Colon (tissue), 2 donors: ENCODE data around the gene ABCA5.

ENCODE experiments used
- FAIRE-seq: peaks from 2 replicates; lab custom pipeline; 2012; peaks lifted over from hg19 to GRCh38; lab: Jason Lieb, UNC
- donor health status: control.
- donor health status: control.

ABCA5 gene

GRCh38 chr17:69327060-69327831, at the start of gene ABCA5:
TSS of gene ABCA5 (minus strand) at chr17:69327133. CDS start at chr17:69314415, 12,718 bp downstream.
- FAIRE-seq = no peak

- no peak for FAIRE-seq
Measured at GRCh38 chr17:69375229-69375628, 48.3 kb upstream of the ABCA5 start.

- FAIRE-seq = no peak
Measured at GRCh38 chr17:69373069-69373468, 46.1 kb upstream of the ABCA5 start.

GRCh38 chr17:69367298-69367697, 40.4 kb upstream of the ABCA5 start:
- no peak for FAIRE-seq

- peak; percentile 91 for FAIRE-seq
Measured at GRCh38 chr17:69363488-69364210, 36.7 kb upstream of the ABCA5 start.

GRCh38 chr17:69361156-69361555, 34.2 kb upstream of the ABCA5 start:
- no peak for FAIRE-seq

- no peak for FAIRE-seq
Measured at GRCh38 chr17:69358688-69359596, 32.0 kb upstream of the ABCA5 start.

- FAIRE-seq = no peak
Measured at GRCh38 chr17:69357701-69358100, 30.8 kb upstream of the ABCA5 start.

GRCh38 chr17:69356625-69357024, 29.7 kb upstream of the ABCA5 start:
- no peak for FAIRE-seq

- no peak for FAIRE-seq
Measured at GRCh38 chr17:69350911-69351310, 24.0 kb upstream of the ABCA5 start.

- FAIRE-seq = no peak
Measured at GRCh38 chr17:69348429-69348828, 21.5 kb upstream of the ABCA5 start.

- FAIRE-seq = no peak
Measured at GRCh38 chr17:69346766-69347165, 19.8 kb upstream of the ABCA5 start.

- no peak for FAIRE-seq
Measured at GRCh38 chr17:69344939-69345338, 18.0 kb upstream of the ABCA5 start.

GRCh38 chr17:69342896-69343644, 16.1 kb upstream of the ABCA5 start:
- FAIRE-seq = no peak

- no peak for FAIRE-seq
Measured at GRCh38 chr17:69339937-69340336, 13.0 kb upstream of the ABCA5 start.

GRCh38 chr17:69336996-69337395, 10.1 kb upstream of the ABCA5 start:
- peak; percentile 53 for FAIRE-seq

GRCh38 chr17:69336580-69336979, 9.6 kb upstream of the ABCA5 start:
- FAIRE-seq = no peak

GRCh38 chr17:69335058-69335457, 8.1 kb upstream of the ABCA5 start:
- no peak for FAIRE-seq

GRCh38 chr17:69333561-69333960, 6.6 kb upstream of the ABCA5 start:
- FAIRE-seq = no peak

GRCh38 chr17:69331756-69332155, 4.8 kb upstream of the ABCA5 start:
- FAIRE-seq = no peak

- FAIRE-seq = no peak
Measured at GRCh38 chr17:69326377-69327059, 415 bp downstream of the ABCA5 start.
